H9 (cell line): ENCODE results near the gene LGALS4. TPM values are rescaled to one million over a fixed set of nuclear protein-coding genes. Genes with fewer than 3 reads are reported as not detected.

Experiments used
- DNase-seq: peaks from one replicate; pipeline ENCODE4 v3.0.0-alpha.2; 2017
- H2AFZ ChIP-seq: one replicate; pipeline ENCODE4 v1.6.1; 2013; ENCODE audit warnings: mild to moderate bottlenecking, low read length, control low read depth, moderate library complexity
- H2AK5ac ChIP-seq: 2 replicates; pipeline ENCODE4 v1.6.1; 2013; ENCODE audit warnings: low read length, control low read depth, mixed read lengths; ENCODE audit not compliant: insufficient read length
- H2BK120ac ChIP-seq: one replicate; pipeline ENCODE4 v1.6.1; 2013; ENCODE audit warnings: low read depth, mild to moderate bottlenecking, low read length, control low read depth, inconsistent platforms; ENCODE audit not compliant: poor library complexity, severe bottlenecking
- H2BK12ac ChIP-seq: 2 replicates; pipeline ENCODE4 v1.6.1; 2013; ENCODE audit warnings: low read length, control low read depth, mixed read lengths, low read depth; ENCODE audit not compliant: insufficient read length
- H2BK15ac ChIP-seq: 2 replicates; pipeline ENCODE4 v1.6.1; 2013; ENCODE audit warnings: low read depth, low read length, control low read depth
- H2BK20ac ChIP-seq: one replicate; pipeline ENCODE4 v1.6.1; 2013; ENCODE audit warnings: low read depth, mild to moderate bottlenecking, low read length, control low read depth, inconsistent platforms; ENCODE audit not compliant: poor library complexity, severe bottlenecking
- H2BK5ac ChIP-seq: 2 replicates; pipeline ENCODE4 v1.6.1; 2013; ENCODE audit warnings: low read length, control low read depth, mixed read lengths; ENCODE audit not compliant: insufficient read length
- H3K14ac ChIP-seq: 2 replicates; pipeline ENCODE4 v1.6.1; 2013; ENCODE audit warnings: low read length, control low read depth; ENCODE audit not compliant: insufficient read depth
- H3K18ac ChIP-seq: 2 replicates; pipeline ENCODE4 v1.6.1; 2013; ENCODE audit warnings: low read depth, mild to moderate bottlenecking, mixed read lengths, low read length, control low read depth; ENCODE audit not compliant: insufficient read length
- H3K23ac ChIP-seq: 2 replicates; pipeline ENCODE4 v1.6.1; 2013; ENCODE audit warnings: low read length, control low read depth, mixed read lengths, low read depth; ENCODE audit not compliant: insufficient read length
- H3K23me2 ChIP-seq: 2 replicates; pipeline ENCODE4 v1.6.1; 2013; ENCODE audit warnings: low read depth, mild to moderate bottlenecking, mixed read lengths, low read length, control low read depth; ENCODE audit not compliant: insufficient read length, poor library complexity, severe bottlenecking
- H3K27ac ChIP-seq: 2 replicates; pipeline ENCODE4 v1.5.1; 2013; ENCODE audit warnings: low read length, control low read depth, mixed read lengths, low read depth; ENCODE audit not compliant: insufficient read length
- H3K27me3 ChIP-seq: 2 replicates; pipeline ENCODE4 v1.6.1; 2013; ENCODE audit warnings: low read length, control low read depth, inconsistent platforms; ENCODE audit not compliant: insufficient read depth
- H3K4ac ChIP-seq: 2 replicates; pipeline ENCODE4 v1.6.1; 2013; ENCODE audit warnings: low read depth, mild to moderate bottlenecking, control low read depth, inconsistent platforms, low read length, moderate library complexity
- H3K4me1 ChIP-seq: 2 replicates; pipeline ENCODE4 v1.6.1; 2013; ENCODE audit warnings: low read length, control low read depth, inconsistent platforms; ENCODE audit not compliant: insufficient read depth
- H3K4me2 ChIP-seq: 2 replicates; pipeline ENCODE4 v1.6.1; 2013; ENCODE audit warnings: low read length, control low read depth, mixed read lengths; ENCODE audit not compliant: insufficient read length, insufficient read depth
- H3K56ac ChIP-seq: 2 replicates; pipeline ENCODE4 v1.6.1; 2013; ENCODE audit warnings: low read depth, mild to moderate bottlenecking, mixed read lengths, low read length, control low read depth; ENCODE audit not compliant: insufficient read length
- H3K79me1 ChIP-seq: 2 replicates; pipeline ENCODE4 v1.6.1; 2013; ENCODE audit warnings: low read depth, mild to moderate bottlenecking, moderate library complexity, low read length, control low read depth, inconsistent platforms; ENCODE audit not compliant: insufficient read depth, poor library complexity, severe bottlenecking
- H3K79me2 ChIP-seq: 2 replicates; pipeline ENCODE4 v1.6.1; 2013; ENCODE audit warnings: low read length, control low read depth, inconsistent platforms; ENCODE audit not compliant: insufficient read depth
- H3K9ac ChIP-seq: 2 replicates; pipeline ENCODE4 v1.6.1; 2013; ENCODE audit warnings: low read length, control low read depth, mixed read lengths; ENCODE audit not compliant: insufficient read length; ENCODE audit errors: extremely low read depth
- H3K9me3 ChIP-seq: one replicate; pipeline ENCODE4 v1.6.1; 2013; ENCODE audit warnings: low read depth, low read length, inconsistent platforms; ENCODE audit not compliant: control insufficient read depth
- H3T11ph ChIP-seq: one replicate; pipeline ENCODE4 v1.6.1; 2013; ENCODE audit warnings: mild to moderate bottlenecking, low read length, control low read depth, inconsistent platforms
- H4K20me1 ChIP-seq: one replicate; pipeline ENCODE4 v1.6.1; 2013; ENCODE audit not compliant: control insufficient read depth, insufficient read length, insufficient read depth
- H4K5ac ChIP-seq: 2 replicates; pipeline ENCODE4 v1.6.1; 2013; ENCODE audit warnings: low read depth, mild to moderate bottlenecking, mixed read lengths, low read length, control low read depth; ENCODE audit not compliant: insufficient read length
- H4K8ac ChIP-seq: replicated peaks from 2 replicates; pipeline ENCODE4 v1.6.1; 2013; ENCODE audit warnings: low read length, control low read depth, mixed read lengths, low read depth; ENCODE audit not compliant: insufficient read length
- H4K91ac ChIP-seq: 2 replicates; pipeline ENCODE4 v1.6.1; 2013; ENCODE audit warnings: low read depth, mild to moderate bottlenecking, moderate library complexity, mixed read lengths, low read length, control low read depth; ENCODE audit not compliant: insufficient read length
- H3K27ac Mint-ChIP-seq, 3 experiments: 2 replicates in 2 of 3; 3 replicates in 1 of 3; pipeline ENCODE4 v1.8.0; 2020 to 2021; ENCODE audit warnings: mixed read lengths in 3 of 3, mild to moderate bottlenecking in 1 of 3, moderate library complexity in 1 of 3
- H3K27me3 Mint-ChIP-seq: 2 replicates; pipeline ENCODE4 v1.8.0; 2021; ENCODE audit warnings: low read depth, mild to moderate bottlenecking, moderate library complexity, mixed read lengths
- H3K36me3 Mint-ChIP-seq, 3 experiments: 2 replicates in 2 of 3; 3 replicates in 1 of 3; pipeline ENCODE4 v1.8.0; 2020 to 2021; ENCODE audit warnings: low read depth in 3 of 3, mixed read lengths in 3 of 3; ENCODE audit not compliant: insufficient read depth in 1 of 3
- H3K4me1 Mint-ChIP-seq, 2 experiments: 2 replicates each; pipeline ENCODE4 v1.8.0; 2020; ENCODE audit warnings: mixed read lengths in 2 of 2
- H3K4me3 Mint-ChIP-seq, 2 experiments: 2 replicates in 1 of 2; 3 replicates in 1 of 2; pipeline ENCODE4 v1.8.0; 2020 to 2021; ENCODE audit warnings: mild to moderate bottlenecking in 2 of 2, mixed read lengths in 2 of 2, moderate library complexity in 1 of 2
- H3K9me3 Mint-ChIP-seq, 2 experiments: 2 replicates in 1 of 2; 3 replicates in 1 of 2; pipeline ENCODE4 v1.8.0; 2020; ENCODE audit warnings: mild to moderate bottlenecking in 2 of 2, mixed read lengths in 2 of 2, moderate library complexity in 1 of 2
- WGBS: extraction: QIAGEN DNeasy Blood & Tissue Kit; methylation state at CpG from one replicate; pipeline ENCODE4 v1.1.7; 2013; ENCODE audit warnings: missing lambda C conversion rate, low lambda C conversion rate, mixed read lengths; ENCODE audit not compliant: insufficient read length; ENCODE audit errors: extremely low coverage; 5-methylcytosine and 5-hydroxymethylcytosine counted together
- total RNA-seq: library from RNA; stranded (reverse); gene quantifications from 2 replicates; pipeline ENCODE4 v1.2.1, GENCODE V29; 2021
- TF ChIP-seq, protein P1 (sequence below): fragments of 200-600 bp; sonication (generic); conservative IDR thresholded peaks from 3 replicates; pipeline ENCODE4 v1.8.0; 2021; ENCODE audit warnings: antibody characterized with exemption, mild to moderate bottlenecking

Gene LGALS4
- total RNA-seq, 1 experiment from 2014 or later: 0.68 TPM

- no peak overlapping the region for H2AK5ac ChIP-seq
- TF ChIP-seq, protein P1, sequence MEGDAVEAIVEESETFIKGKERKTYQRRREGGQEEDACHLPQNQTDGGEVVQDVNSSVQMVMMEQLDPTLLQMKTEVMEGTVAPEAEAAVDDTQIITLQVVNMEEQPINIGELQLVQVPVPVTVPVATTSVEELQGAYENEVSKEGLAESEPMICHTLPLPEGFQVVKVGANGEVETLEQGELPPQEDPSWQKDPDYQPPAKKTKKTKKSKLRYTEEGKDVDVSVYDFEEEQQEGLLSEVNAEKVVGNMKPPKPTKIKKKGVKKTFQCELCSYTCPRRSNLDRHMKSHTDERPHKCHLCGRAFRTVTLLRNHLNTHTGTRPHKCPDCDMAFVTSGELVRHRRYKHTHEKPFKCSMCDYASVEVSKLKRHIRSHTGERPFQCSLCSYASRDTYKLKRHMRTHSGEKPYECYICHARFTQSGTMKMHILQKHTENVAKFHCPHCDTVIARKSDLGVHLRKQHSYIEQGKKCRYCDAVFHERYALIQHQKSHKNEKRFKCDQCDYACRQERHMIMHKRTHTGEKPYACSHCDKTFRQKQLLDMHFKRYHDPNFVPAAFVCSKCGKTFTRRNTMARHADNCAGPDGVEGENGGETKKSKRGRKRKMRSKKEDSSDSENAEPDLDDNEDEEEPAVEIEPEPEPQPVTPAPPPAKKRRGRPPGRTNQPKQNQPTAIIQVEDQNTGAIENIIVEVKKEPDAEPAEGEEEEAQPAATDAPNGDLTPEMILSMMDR: no peak
- no peak overlapping the region for H3K14ac ChIP-seq
- no peak overlapping the region for H3T11ph ChIP-seq
- Mint-ChIP-seq H3K27me3 (peaks cover 2% of the 10 kb centered on the region), H3K4me3 (no peak overlapping the region), H3K4me1 (no peaks in the 10 kb centered on the region), H3K9me3 (peaks cover 0 to 3% of the 10 kb centered on the region in 2 experiments; a peak in 1 of 5 replicates), H3K27ac (no peak overlapping the region), H3K36me3 (peaks cover 15 to 28% (median 26%) of the 10 kb centered on the region in 3 experiments; a peak in 6 of 7 replicates)
- no peaks in the 10 kb centered on the region for H3K79me1 ChIP-seq
- H4K5ac ChIP-seq: no peak overlapping the region
- H3K9ac ChIP-seq: no peak overlapping the region
- H3K4ac ChIP-seq: no peak overlapping the region
- H2BK15ac ChIP-seq: no peak overlapping the region
- H3K4me1 ChIP-seq: no peaks in the 10 kb centered on the region
- H3K23ac ChIP-seq: no peak overlapping the region
- no peak overlapping the region for H2AFZ ChIP-seq
- WGBS: no CpG with 5 or more reads among the region's 6 CpGs
- no peak overlapping the region for H2BK5ac ChIP-seq
- H3K4me2 ChIP-seq: no peak overlapping the region
- no peak overlapping the region for H3K18ac ChIP-seq
- no peaks in the 10 kb centered on the region for H3K27me3 ChIP-seq
- H3K79me2 ChIP-seq: no peaks in the 10 kb centered on the region
- no peaks in the 10 kb centered on the region for H4K20me1 ChIP-seq
- no peak overlapping the region for H4K8ac ChIP-seq
- H2BK12ac ChIP-seq: no peak overlapping the region
- H2BK20ac ChIP-seq: no peak overlapping the region
- H3K9me3 ChIP-seq: no peaks in the 10 kb centered on the region
- no peak for DNase-seq
- no peak overlapping the region for H4K91ac ChIP-seq
- H2BK120ac ChIP-seq: no peak overlapping the region
- H3K56ac ChIP-seq: no peak overlapping the region
- no peak overlapping the region for H3K27ac ChIP-seq
- no peaks in the 10 kb centered on the region for H3K23me2 ChIP-seq
Measured at GRCh38 chr19:38813323-38813722, 578 bp upstream of the LGALS4 start.
